ENCODE results near the gene NFIA. TPM values are rescaled to one million over a fixed set of nuclear protein-coding genes. Genes with fewer than 3 reads are reported as not detected.

The NFIA gene
- total and polyA plus RNA-seq, 2 of the 13 experiments (the other 11 are each of a cell fraction or from before 2014, with no cell fraction given) = 14.7 to 28.5 TPM

- TF ChIP-seq ZNF18 (CRISPR knock-in tag; IDR thresholded peaks at IDR 0.05; ENCODE audit: insufficient replicate concordance) (no peak), RNF2 (conservative IDR thresholded peaks at IDR 0.05; ENCODE audit: low read depth) (no peak), PHB2 (IDR thresholded peaks at IDR 0.05; ENCODE audit: partially characterized antibody) (no peak), MAX (IDR thresholded peaks at IDR 0.05) (peak; percentile 48; the same call in 1 of the 2 replicates), ZNF496 (CRISPR knock-in tag; IDR thresholded peaks at IDR 0.05; ENCODE audit: insufficient replicate concordance) (no peak), ZNF776 (CRISPR knock-in tag; IDR thresholded peaks at IDR 0.05) (no peak), ZNF605 (CRISPR knock-in tag; IDR thresholded peaks at IDR 0.05) (no peak), SAFB2 (CRISPR knock-in tag; IDR thresholded peaks at IDR 0.05; ENCODE audit: borderline replicate concordance, low read depth) (0 out of 2 replicates have a peak, but pooled peaks have one; percentile 37), ZNF253 (CRISPR knock-in tag; IDR thresholded peaks at IDR 0.05; ENCODE audit: borderline replicate concordance) (no peak), HMGXB4 (CRISPR knock-in tag; IDR thresholded peaks at IDR 0.05; ENCODE audit: borderline replicate concordance in 1 of 2, low read depth in 1 of 2) (peak; percentile 48 to 69; a peak in 2 of 4 replicates), RORA (CRISPR knock-in tag; IDR thresholded peaks at IDR 0.05) (no peak), ZBTB21 (CRISPR knock-in tag; IDR thresholded peaks at IDR 0.05) (no peak), AGO1 (IDR thresholded peaks at IDR 0.05; ENCODE audit: low read depth, low read length, poor library complexity, severe bottlenecking) (no peak), EEA1 (CRISPR knock-in tag; IDR thresholded peaks at IDR 0.05; ENCODE audit: borderline replicate concordance) (no peak), NR2C2 (CRISPR knock-in tag; IDR thresholded peaks at IDR 0.05; ENCODE audit: borderline replicate concordance) (0 out of 2 replicates have a peak, but pooled peaks have one; percentile 16), ZUFSP (CRISPR knock-in tag; IDR thresholded peaks at IDR 0.05; ENCODE audit: borderline replicate concordance) (no peak), ATF5 (CRISPR knock-in tag; IDR thresholded peaks at IDR 0.05; ENCODE audit: low read depth) (no peak), ZNF572 (CRISPR knock-in tag; IDR thresholded peaks at IDR 0.05) (no peak), ZNF619 (CRISPR knock-in tag; IDR thresholded peaks at IDR 0.05) (no peak), GLI4 (CRISPR knock-in tag; IDR thresholded peaks at IDR 0.05; ENCODE audit: borderline replicate concordance) (no peak), KDM2A (CRISPR knock-in tag; IDR thresholded peaks at IDR 0.05; ENCODE audit: borderline replicate concordance, low read depth) (0 out of 2 replicates have a peak, but pooled peaks have one; percentile 52), ZNF484 (CRISPR knock-in tag; IDR thresholded peaks at IDR 0.05; ENCODE audit: borderline replicate concordance, low read depth) (no peak)
Measured at GRCh38 chr1:61337981-61338848, 255.9 kb downstream of the NFIA start (continued).
